ENCODE measurements around the gene IDUA. TPM values are rescaled to one million over a fixed set of nuclear protein-coding genes. Genes with fewer than 3 reads are reported as not detected.
"Not testable (repeated sequence)": the region's sequence is repeated elsewhere in the genome, so short reads cannot be mapped to it uniquely, and the experiment has no call there.

IDUA gene
- polyA plus RNA-seq, 3 donors: 6.4 to 64.4 (median 8.5) TPM

- Mint-ChIP-seq H3K27me3 (ENCODE audit: low read depth in 3 of 3) (peaks cover 18 to 57% (median 48%) of the 10 kb centered on the region in 3 donors), H3K9me3 (peaks cover 9 to 39% (median 24%) of the 10 kb centered on the region in 7 donors), H3K36me3 (peaks cover 3 to 4% of the 10 kb centered on the region in 2 donors), H3K4me3 (no peak overlapping the region), H3K27ac (no peak overlapping the region), H3K4me1 (peaks cover 24% of the 10 kb centered on the region)
- H3K9ac ChIP-seq (ENCODE audit: insufficient read depth, low read length, poor library complexity, severe bottlenecking): no peak overlapping the region
- H3K27ac ChIP-seq (ENCODE audit: low read depth in 1 of 2, low read length in 2 of 2): no peak overlapping the region
- H3K4me2 ChIP-seq (replicated peaks; ENCODE audit: extremely low read depth, low read length, poor library complexity, severe bottlenecking): no peak overlapping the region
- H3K4me3 ChIP-seq (replicated peaks in 1 of 3; ENCODE audit: low read depth in 2 of 3, low read length in 3 of 3): no peak overlapping the region
- H2AFZ ChIP-seq (ENCODE audit: insufficient read depth, low read depth, low read length, poor library complexity, severe bottlenecking): no peak overlapping the region
- DNase-seq: no peak
- H3K4me1 ChIP-seq (ENCODE audit: control insufficient read depth in 1 of 2, insufficient read depth in 2 of 2, low read length in 2 of 2): peaks cover 10 to 22% of the 10 kb centered on the region in 2 donors
- H3K36me3 ChIP-seq (replicated peaks in 1 of 2; ENCODE audit: control insufficient read depth in 1 of 2, insufficient read depth in 2 of 2, low read length in 2 of 2): no peaks in the 10 kb centered on the region
- H3K27me3 ChIP-seq (ENCODE audit: control insufficient read depth in 2 of 2, insufficient read depth in 2 of 2, low read length in 2 of 2): peaks cover 9 to 23% of the 10 kb centered on the region in 2 donors
- H3K79me2 ChIP-seq (ENCODE audit: insufficient read depth, low read length): no peaks in the 10 kb centered on the region
- no peaks in the 10 kb centered on the region for H4K20me1 ChIP-seq (ENCODE audit: insufficient read depth, low read length)
- intact Hi-C loops (cut with micrococcal nuclease): no loop called here
- TF ChIP-seq, protein P1, sequence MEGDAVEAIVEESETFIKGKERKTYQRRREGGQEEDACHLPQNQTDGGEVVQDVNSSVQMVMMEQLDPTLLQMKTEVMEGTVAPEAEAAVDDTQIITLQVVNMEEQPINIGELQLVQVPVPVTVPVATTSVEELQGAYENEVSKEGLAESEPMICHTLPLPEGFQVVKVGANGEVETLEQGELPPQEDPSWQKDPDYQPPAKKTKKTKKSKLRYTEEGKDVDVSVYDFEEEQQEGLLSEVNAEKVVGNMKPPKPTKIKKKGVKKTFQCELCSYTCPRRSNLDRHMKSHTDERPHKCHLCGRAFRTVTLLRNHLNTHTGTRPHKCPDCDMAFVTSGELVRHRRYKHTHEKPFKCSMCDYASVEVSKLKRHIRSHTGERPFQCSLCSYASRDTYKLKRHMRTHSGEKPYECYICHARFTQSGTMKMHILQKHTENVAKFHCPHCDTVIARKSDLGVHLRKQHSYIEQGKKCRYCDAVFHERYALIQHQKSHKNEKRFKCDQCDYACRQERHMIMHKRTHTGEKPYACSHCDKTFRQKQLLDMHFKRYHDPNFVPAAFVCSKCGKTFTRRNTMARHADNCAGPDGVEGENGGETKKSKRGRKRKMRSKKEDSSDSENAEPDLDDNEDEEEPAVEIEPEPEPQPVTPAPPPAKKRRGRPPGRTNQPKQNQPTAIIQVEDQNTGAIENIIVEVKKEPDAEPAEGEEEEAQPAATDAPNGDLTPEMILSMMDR (IDR thresholded peaks at IDR 0.05): no peak
- 89% methylated on average over 15 of the region's 15 CpGs for WGBS (ENCODE audit: insufficient coverage)
- peaks cover 9 to 25% of the 10 kb centered on the region in 2 donors for H3K9me3 ChIP-seq (replicated peaks in 1 of 2; ENCODE audit: control insufficient read depth in 1 of 2, insufficient read depth in 1 of 2, low read length in 2 of 2)
Measured at GRCh38 chr4:1052231-1052671, 65.4 kb downstream of the IDUA start.

DNA sequence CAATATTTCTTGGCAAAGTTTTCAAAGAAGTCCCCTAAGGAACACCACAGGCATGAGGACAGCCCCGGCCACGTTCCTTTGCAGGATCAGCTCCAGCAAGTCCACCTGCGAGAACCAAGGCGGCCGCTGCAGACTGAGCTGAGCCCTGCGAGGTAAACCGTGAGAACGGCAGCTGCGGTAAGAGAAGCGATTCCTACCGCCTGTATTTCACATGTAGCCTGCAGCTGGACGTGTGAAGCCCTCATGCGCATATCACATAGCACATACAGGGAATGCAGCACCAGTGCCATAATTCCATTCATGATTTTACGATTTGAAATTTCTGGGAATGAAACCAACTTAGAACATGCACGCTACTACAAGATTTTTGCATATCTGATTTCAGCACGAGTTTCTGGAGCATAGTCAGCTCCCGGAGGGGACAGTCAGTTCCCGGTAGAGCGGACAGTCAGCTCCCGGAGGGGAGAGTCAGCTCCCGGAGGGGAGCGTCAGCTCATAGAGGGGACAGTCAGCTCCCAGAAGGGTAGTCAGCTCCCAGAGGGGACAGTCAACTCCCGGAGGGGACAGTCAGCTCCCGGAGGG lies 66.3 kb downstream of the IDUA start:
- Histone ChIP-seq H4K20me1 (ENCODE audit: insufficient read depth, low read length) (no peaks in the 10 kb centered on the region), H3K27ac (ENCODE audit: low read depth in 1 of 2, low read length in 2 of 2) (no peak overlapping the region), H3K4me1 (ENCODE audit: control insufficient read depth in 1 of 2, insufficient read depth in 2 of 2, low read length in 2 of 2) (peaks cover 10 to 19% of the 10 kb centered on the region in 2 donors), H3K27me3 (ENCODE audit: control insufficient read depth in 2 of 2, insufficient read depth in 2 of 2, low read length in 2 of 2) (peaks cover 9 to 21% of the 10 kb centered on the region in 2 donors), H2AFZ (ENCODE audit: insufficient read depth, low read depth, low read length, poor library complexity, severe bottlenecking) (no peak overlapping the region), H3K36me3 (replicated peaks in 1 of 2; ENCODE audit: control insufficient read depth in 1 of 2, insufficient read depth in 2 of 2, low read length in 2 of 2) (no peaks in the 10 kb centered on the region), H3K4me2 (replicated peaks; ENCODE audit: extremely low read depth, low read length, poor library complexity, severe bottlenecking) (no peak overlapping the region), H3K9me3 (replicated peaks in 1 of 2; ENCODE audit: control insufficient read depth in 1 of 2, insufficient read depth in 1 of 2, low read length in 2 of 2) (peaks cover 9 to 25% of the 10 kb centered on the region in 2 donors), H3K79me2 (ENCODE audit: insufficient read depth, low read length) (no peaks in the 10 kb centered on the region), H3K9ac (ENCODE audit: insufficient read depth, low read length, poor library complexity, severe bottlenecking) (no peak overlapping the region), H3K4me3 (replicated peaks in 1 of 3; ENCODE audit: low read depth in 2 of 3, low read length in 3 of 3) (no peak overlapping the region)
- TF ChIP-seq, protein P1 (IDR thresholded peaks at IDR 0.05): no peak
- H3K27ac Mint-ChIP-seq: no peak overlapping the region
- no peak overlapping the region for H3K4me3 Mint-ChIP-seq
- no peak for DNase-seq
- intact Hi-C loops (cut with micrococcal nuclease): no loop called here
- H3K27me3 Mint-ChIP-seq (ENCODE audit: low read depth in 3 of 3): peaks cover 18 to 49% (median 42%) of the 10 kb centered on the region in 3 donors
- peaks cover 9 to 39% (median 22%) of the 10 kb centered on the region in 7 donors for H3K9me3 Mint-ChIP-seq
- H3K4me1 Mint-ChIP-seq: peaks cover 22% of the 10 kb centered on the region
- 90% methylated on average over 20 of the region's 24 CpGs for WGBS (ENCODE audit: insufficient coverage)
- peaks cover 3 to 4% of the 10 kb centered on the region in 2 donors for H3K36me3 Mint-ChIP-seq

DNA sequence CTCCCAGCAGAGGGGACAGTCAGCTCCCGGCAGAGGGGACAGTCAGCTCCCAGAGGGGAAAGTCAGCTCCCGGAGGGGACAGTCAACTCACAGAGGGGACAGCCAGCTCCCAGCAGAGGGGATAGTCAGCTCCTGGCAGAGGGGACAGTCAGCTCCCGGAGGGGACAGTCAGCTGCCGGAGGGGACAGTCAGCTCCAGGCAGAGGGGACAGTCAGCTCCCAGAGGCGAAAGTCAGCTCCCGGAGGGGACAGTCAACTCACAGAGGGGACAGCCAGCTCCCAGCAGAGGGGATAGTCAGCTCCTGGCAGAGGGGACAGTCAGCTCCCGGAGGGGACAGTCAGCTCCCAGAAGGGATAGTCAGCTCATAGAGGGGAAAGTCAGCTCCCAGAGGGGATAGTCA lies 67.0 kb downstream of the IDUA start:
- H3K4me1 Mint-ChIP-seq: peaks cover 15% of the 10 kb centered on the region
- H3K27ac ChIP-seq (ENCODE audit: low read depth in 1 of 2, low read length in 2 of 2); H3K36me3 Mint-ChIP-seq; H3K9ac ChIP-seq (ENCODE audit: insufficient read depth, low read length, poor library complexity, severe bottlenecking); H3K4me2 ChIP-seq (replicated peaks; ENCODE audit: extremely low read depth, low read length, poor library complexity, severe bottlenecking); H3K4me3 ChIP-seq (replicated peaks in 1 of 3; ENCODE audit: low read depth in 2 of 3, low read length in 3 of 3); H3K4me3 Mint-ChIP-seq; H3K79me2 ChIP-seq (ENCODE audit: insufficient read depth, low read length); DNase-seq; H3K27ac Mint-ChIP-seq; H2AFZ ChIP-seq (ENCODE audit: insufficient read depth, low read depth, low read length, poor library complexity, severe bottlenecking); H3K36me3 ChIP-seq (replicated peaks in 1 of 2; ENCODE audit: control insufficient read depth in 1 of 2, insufficient read depth in 2 of 2, low read length in 2 of 2); H4K20me1 ChIP-seq (ENCODE audit: insufficient read depth, low read length); intact Hi-C loops (cut with micrococcal nuclease): not testable (repeated sequence)
- peaks cover 9 to 32% (median 19%) of the 10 kb centered on the region in 7 donors for H3K9me3 Mint-ChIP-seq
- WGBS (ENCODE audit: insufficient coverage): 93% methylated on average over 6 of the region's 7 CpGs
- Histone ChIP-seq H3K27me3 (ENCODE audit: control insufficient read depth in 2 of 2, insufficient read depth in 2 of 2, low read length in 2 of 2) (peaks cover 9 to 21% of the 10 kb centered on the region in 2 donors), H3K4me1 (ENCODE audit: control insufficient read depth in 1 of 2, insufficient read depth in 2 of 2, low read length in 2 of 2) (peaks cover 7 to 14% of the 10 kb centered on the region in 2 donors), H3K9me3 (replicated peaks in 1 of 2; ENCODE audit: control insufficient read depth in 1 of 2, insufficient read depth in 1 of 2, low read length in 2 of 2) (peaks cover 9 to 20% of the 10 kb centered on the region in 2 donors)
- peaks cover 18 to 48% (median 42%) of the 10 kb centered on the region in 3 donors for H3K27me3 Mint-ChIP-seq (ENCODE audit: low read depth in 3 of 3)
